K562 (cell line): ENCODE data around the gene MRPL2. TPM values are rescaled to one million over a fixed set of nuclear protein-coding genes. Genes with fewer than 3 reads are reported as not detected.
A peak's percentile ranks its signal among the peaks of the same experiment; 100 is the strongest.

Experiments used
- ARID2 ChIP-seq: fragments of 450-650 bp; IDR thresholded peaks from 2 replicates; pipeline ENCODE4 v1.6.1; 2017; ENCODE audit warnings: antibody characterized with exemption, mild to moderate bottlenecking
- BRD4 ChIP-seq: fragments of 200-600 bp; sonication (generic); IDR thresholded peaks from 2 replicates; pipeline ENCODE4 v1.6.1; 2017; ENCODE audit warnings: inconsistent platforms
- CCNT2 ChIP-seq: IDR thresholded peaks from 2 replicates; pipeline ENCODE4 v1.6.1; 2011; ENCODE audit warnings: borderline replicate concordance, low read depth, mild to moderate bottlenecking, moderate library complexity, mixed read lengths, low read length; ENCODE audit not compliant: insufficient read length; ENCODE audit errors: extremely low read depth
- COPS2 ChIP-seq: fragments of 450-650 bp; conservative IDR thresholded peaks from 2 replicates; pipeline ENCODE4 v1.6.1; 2016; ENCODE audit warnings: mild to moderate bottlenecking, moderate library complexity
- ESRRB ChIP-seq: fragments of 250-450 bp; sonication (Bioruptor Pico); IDR thresholded peaks from 2 replicates; pipeline ENCODE4 v1.5.0; 2020; ENCODE audit warnings: mild to moderate bottlenecking, moderate library complexity, borderline replicate concordance
- MTA3 ChIP-seq: fragments of 450-650 bp; formaldehyde crosslinking; IDR thresholded peaks from 2 replicates; pipeline ENCODE4 v1.6.1; 2017; ENCODE audit warnings: mild to moderate bottlenecking, borderline replicate concordance
- NUFIP1 ChIP-seq: fragments of 450-650 bp; IDR thresholded peaks from 2 replicates; pipeline ENCODE4 v1.6.1; 2018; ENCODE audit not compliant: partially characterized antibody
- PHF8 ChIP-seq: fragments of 200-600 bp; sonication (generic); IDR thresholded peaks from 2 replicates; pipeline ENCODE4 v1.6.1; 2012; ENCODE audit warnings: mixed run types, mild to moderate bottlenecking, inconsistent platforms, low read length, moderate library complexity, borderline replicate concordance
- RBFOX2 ChIP-seq: fragments of 200-400 bp; formaldehyde crosslinking; IDR thresholded peaks from 2 replicates; pipeline ENCODE4 v1.6.1; 2017; ENCODE audit warnings: low read depth, mild to moderate bottlenecking, low read length, moderate library complexity
- SRSF3 ChIP-seq: fragments of 200-400 bp; formaldehyde crosslinking; IDR thresholded peaks from 2 replicates; pipeline ENCODE4 v1.6.1; 2016; ENCODE audit warnings: mild to moderate bottlenecking, low read length, moderate library complexity; ENCODE audit not compliant: insufficient read depth
- TAF15 ChIP-seq: fragments of 200-400 bp; formaldehyde crosslinking; IDR thresholded peaks from 2 replicates; pipeline ENCODE4 v1.6.1; 2017; ENCODE audit warnings: mild to moderate bottlenecking, low read depth, low read length, moderate library complexity
- ZNF217 ChIP-seq: sonication (generic); formaldehyde crosslinking; IDR thresholded peaks from 2 replicates; pipeline ENCODE4 v1.8.0; 2022; ENCODE audit warnings: mild to moderate bottlenecking, missing genetic modification reagents
- ZNF717 ChIP-seq: fragments of 250-450 bp; sonication (Bioruptor Pico); IDR thresholded peaks from 2 replicates; pipeline ENCODE4 v1.5.0; 2021
- ZSCAN29 ChIP-seq: fragments of 450-650 bp; IDR thresholded peaks from 2 replicates; pipeline ENCODE4 v1.6.1; 2017
- polyA plus RNA-seq, 8 experiments: library from polyadenylated mRNA; depleted of rRNA in 4 of 8; stranded (reverse) in 5 of 8; unstranded in 3 of 8; fragments of >200 nt; fragmentation: Nextera tagmentation in 2 of 8; fragmentation: Illumina TruSeq in 1 of 8; extraction: Ambion mirVana in 2 of 8; extraction: Trizol in 1 of 8; gene quantifications; 2 replicates each; pipeline versions ENCODE4 v1.2.1 to v1.2.3, GENCODE V29; 2011 to 2014; ENCODE audit warnings: inconsistent platforms in 1 of 8, missing spikeins in 1 of 8
- total RNA-seq, 7 experiments: library from RNA; depleted of rRNA in 6 of 7; stranded (reverse); fragments of >200 nt in 6 of 7; fragmentation: Illumina TruSeq in 2 of 7; extraction: Trizol in 2 of 7; gene quantifications; 2 replicates each; pipeline versions ENCODE4 v1.2.1 to v1.2.3, GENCODE V29; 2011 to 2021; ENCODE audit warnings: low replicate concordance in 1 of 7
- TF ChIP-seq, protein P1 (sequence below), 2 experiments: fragments of 450-650 bp; IDR thresholded peaks; 2 replicates each; pipeline ENCODE4 v1.6.1; 2016; ENCODE audit warnings: mild to moderate bottlenecking in 2 of 2, borderline replicate concordance in 1 of 2, low read depth in 1 of 2, moderate library complexity in 1 of 2
- TF ChIP-seq, protein P2 (sequence below): sonication (generic); formaldehyde crosslinking; IDR thresholded peaks from 2 replicates; pipeline ENCODE4 v1.8.0; 2022; ENCODE audit warnings: mild to moderate bottlenecking, missing genetic modification reagents, borderline replicate concordance

MRPL2 gene
- total and polyA plus RNA-seq, 9 of the 15 experiments (the other 6 are each of a cell fraction or from before 2014, with no cell fraction given) = 63.1 to 262 (median 121) TPM

DNA sequence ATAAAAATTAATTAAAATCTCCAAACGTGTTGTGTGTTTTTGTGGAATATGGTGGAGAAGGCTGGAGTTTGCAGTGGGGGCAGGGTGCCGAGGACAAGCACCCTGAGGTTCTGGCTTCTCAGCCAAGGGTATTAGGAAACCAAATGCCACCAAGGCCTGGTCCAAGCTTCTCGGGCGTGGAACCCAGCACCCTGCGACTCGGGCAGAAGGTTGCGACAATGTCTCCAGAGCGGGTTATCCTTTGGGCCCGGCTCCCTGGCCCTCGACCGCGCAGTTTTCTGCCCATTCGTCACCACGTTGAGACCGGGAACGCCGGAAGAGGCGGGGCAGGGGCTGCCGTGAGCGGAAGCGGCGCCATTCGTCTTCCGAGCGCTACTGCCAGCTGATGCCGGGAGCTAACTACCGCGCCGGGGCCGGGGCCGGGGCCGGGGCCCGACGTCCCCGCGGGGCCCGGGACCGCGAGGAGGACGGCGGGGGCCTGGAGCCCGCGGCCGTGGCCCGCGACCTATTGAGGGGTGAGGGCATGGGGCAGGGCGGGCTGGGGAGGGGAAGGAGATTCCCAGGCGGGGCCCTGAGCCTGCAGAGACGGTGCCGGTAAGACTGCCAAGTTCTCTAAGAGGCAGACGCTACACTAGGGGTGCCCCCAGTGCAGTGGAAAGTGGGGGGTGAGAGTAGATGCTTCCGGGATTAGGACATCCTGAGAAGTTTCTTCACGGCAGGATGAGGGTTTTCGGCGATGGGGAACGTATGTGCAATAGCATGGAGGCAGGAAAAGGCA, 37.8 kb downstream of the MRPL2 start, which contains the start of gene RRP36 (continued):
- TF ChIP-seq, protein P1, sequence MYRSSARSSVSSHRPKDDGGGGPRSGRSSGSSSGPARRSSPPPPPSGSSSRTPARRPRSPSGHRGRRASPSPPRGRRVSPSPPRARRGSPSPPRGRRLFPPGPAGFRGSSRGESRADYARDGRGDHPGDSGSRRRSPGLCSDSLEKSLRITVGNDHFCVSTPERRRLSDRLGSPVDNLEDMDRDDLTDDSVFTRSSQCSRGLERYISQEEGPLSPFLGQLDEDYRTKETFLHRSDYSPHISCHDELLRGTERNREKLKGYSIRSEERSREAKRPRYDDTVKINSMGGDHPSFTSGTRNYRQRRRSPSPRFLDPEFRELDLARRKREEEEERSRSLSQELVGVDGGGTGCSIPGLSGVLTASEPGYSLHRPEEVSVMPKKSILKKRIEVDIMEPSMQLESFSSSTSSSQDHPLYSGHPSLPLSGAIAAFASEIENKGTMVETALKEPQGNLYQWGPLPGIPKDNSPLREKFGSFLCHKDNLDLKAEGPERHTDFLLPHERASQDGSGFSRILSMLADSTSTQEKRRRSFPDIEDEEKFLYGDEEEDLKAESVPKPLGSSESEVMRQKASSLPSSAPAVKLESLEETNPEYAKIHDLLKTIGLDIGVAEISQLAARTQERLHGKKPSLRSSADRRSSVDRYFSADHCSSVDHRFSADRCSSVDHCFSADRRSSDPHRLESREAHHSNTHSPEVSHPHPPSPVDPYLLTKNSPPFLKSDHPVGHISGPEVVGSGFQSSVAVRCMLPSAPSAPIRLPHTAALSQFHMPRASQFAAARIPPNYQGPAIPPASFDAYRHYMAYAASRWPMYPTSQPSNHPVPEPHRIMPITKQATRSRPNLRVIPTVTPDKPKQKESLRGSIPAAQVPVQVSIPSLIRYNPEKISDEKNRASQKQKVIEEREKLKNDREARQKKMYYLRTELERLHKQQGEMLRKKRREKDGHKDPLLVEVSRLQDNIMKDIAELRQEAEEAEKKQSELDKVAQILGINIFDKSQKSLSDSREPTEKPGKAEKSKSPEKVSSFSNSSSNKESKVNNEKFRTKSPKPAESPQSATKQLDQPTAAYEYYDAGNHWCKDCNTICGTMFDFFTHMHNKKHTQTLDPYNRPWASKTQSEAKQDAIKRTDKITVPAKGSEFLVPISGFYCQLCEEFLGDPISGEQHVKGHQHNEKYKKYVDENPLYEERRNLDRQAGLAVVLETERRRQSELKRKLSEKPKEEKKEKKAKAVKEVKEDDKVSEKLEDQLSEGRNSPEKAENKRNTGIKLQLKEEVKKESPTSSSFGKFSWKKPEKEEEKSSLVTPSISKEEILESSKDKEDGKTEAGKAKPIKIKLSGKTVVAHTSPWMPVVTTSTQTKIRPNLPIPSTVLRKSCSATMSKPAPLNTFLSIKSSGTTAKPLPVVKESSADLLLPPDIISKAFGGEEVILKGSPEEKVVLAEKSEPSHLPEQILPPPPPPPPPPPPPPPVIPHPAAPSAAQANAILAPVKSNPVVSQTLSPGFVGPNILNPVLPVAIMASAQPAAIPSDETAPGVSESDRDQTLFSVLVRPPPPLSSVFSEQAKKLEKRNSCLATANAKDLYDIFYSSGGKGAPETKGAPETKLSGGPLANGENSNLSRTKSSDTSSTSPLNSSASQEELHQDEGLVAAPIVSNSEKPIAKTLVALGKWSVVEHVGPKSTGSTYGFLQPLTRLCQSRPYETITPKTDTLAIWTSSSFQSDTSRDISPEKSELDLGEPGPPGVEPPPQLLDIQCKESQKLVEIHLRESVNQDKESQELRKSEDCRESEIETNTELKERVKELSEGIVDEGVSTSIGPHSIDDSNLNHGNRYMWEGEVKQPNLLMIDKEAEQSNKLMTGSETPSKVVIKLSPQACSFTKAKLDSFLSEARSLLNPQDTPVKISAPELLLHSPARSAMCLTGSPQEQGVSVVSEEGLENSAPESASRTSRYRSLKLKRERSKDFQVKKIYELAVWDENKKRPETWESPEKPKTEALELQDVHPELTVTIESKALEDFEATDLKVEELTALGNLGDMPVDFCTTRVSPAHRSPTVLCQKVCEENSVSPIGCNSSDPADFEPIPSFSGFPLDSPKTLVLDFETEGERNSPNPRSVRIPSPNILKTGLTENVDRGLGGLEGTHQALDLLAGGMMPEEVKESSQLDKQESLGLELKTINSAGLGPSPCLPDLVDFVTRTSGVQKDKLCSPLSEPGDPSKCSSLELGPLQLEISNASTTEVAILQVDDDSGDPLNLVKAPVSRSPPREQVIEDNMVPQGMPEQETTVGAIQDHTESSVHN (IDR thresholded peaks at IDR 0.05; ENCODE audit: borderline replicate concordance in 1 of 2, low read depth in 1 of 2) = no peak
- TF ChIP-seq SRSF3 (no peak), ZSCAN29 (no peak; the same call in 1 of the 2 replicates), COPS2 (no peak), NUFIP1 (no peak), ESRRB (CRISPR knock-in tag) (no peak), TAF15 (no peak), MTA3 (no peak; the same call in 1 of the 2 replicates), PHF8 (peak; percentile 81; the same call in 1 of the 2 replicates), BRD4 (0 out of 2 replicates have a peak, but pooled peaks have one; percentile 72), CCNT2 (peak; percentile 77), ZNF217 (CRISPR knock-in tag) (no peak), RBFOX2 (peak; percentile 92), ARID2 (no peak), ZNF717 (CRISPR knock-in tag) (no peak)
- TF ChIP-seq, protein P2, sequence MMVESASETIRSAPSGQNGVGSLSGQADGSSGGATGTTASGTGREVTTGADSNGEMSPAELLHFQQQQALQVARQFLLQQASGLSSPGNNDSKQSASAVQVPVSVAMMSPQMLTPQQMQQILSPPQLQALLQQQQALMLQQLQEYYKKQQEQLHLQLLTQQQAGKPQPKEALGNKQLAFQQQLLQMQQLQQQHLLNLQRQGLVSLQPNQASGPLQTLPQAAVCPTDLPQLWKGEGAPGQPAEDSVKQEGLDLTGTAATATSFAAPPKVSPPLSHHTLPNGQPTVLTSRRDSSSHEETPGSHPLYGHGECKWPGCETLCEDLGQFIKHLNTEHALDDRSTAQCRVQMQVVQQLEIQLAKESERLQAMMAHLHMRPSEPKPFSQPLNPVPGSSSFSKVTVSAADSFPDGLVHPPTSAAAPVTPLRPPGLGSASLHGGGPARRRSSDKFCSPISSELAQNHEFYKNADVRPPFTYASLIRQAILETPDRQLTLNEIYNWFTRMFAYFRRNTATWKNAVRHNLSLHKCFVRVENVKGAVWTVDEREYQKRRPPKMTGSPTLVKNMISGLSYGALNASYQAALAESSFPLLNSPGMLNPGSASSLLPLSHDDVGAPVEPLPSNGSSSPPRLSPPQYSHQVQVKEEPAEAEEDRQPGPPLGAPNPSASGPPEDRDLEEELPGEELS (CRISPR knock-in tag) = no peak
